ENCODE data around the gene CROT. TPM values are rescaled to one million over a fixed set of nuclear protein-coding genes. Genes with fewer than 3 reads are reported as not detected.

CROT gene
- polyA plus RNA-seq, 2 of the 4 experiments (the other 2 are of a cell fraction): 12.3 to 18.2 TPM

GRCh38 chr7:87427288-87427687, 81.8 kb downstream of the CROT start:
- ChIA-PET CTCF (interaction anchor here (1.2 to 1.3 kb wide), 2 partner anchors 10 to 11 kb away, joined by 3 to 7 read pairs; no protein-coding TSS in a partner anchor), POLR2A (no interaction called here)
- no peak for ATAC-seq

GRCh38 chr7:87432536-87432935, 87.1 kb downstream of the CROT start:
- Histone ChIP-seq H3K4me3 (no peak overlapping the region), H3K4me2 (no peak overlapping the region), H3K27ac (no peak overlapping the region), H3K4me1 (no peaks in the 10 kb centered on the region), H3K9me3 (no peaks in the 10 kb centered on the region)
- ChIA-PET POLR2A (no interaction called here), CTCF (no interaction called here)
- WGBS (ENCODE audit: missing lambda C conversion rate): 3% methylated on average over 2 of the region's 2 CpGs
- TF ChIP-seq HDAC2 (IDR thresholded peaks at IDR 0.05) (no peak), HEYL (CRISPR knock-in tag; IDR thresholded peaks at IDR 0.05) (no peak), FOSB (CRISPR knock-in tag; IDR thresholded peaks at IDR 0.05) (no peak), MAFK (IDR thresholded peaks at IDR 0.05; ENCODE audit: partially characterized antibody) (no peak), HOXB5 (CRISPR knock-in tag; IDR thresholded peaks at IDR 0.05) (no peak), HOXA7 (CRISPR knock-in tag; IDR thresholded peaks at IDR 0.05) (no peak), BHLHE40 (IDR thresholded peaks at IDR 0.05; ENCODE audit: low read depth, low read length) (no peak), TFCP2L1 (CRISPR knock-in tag; IDR thresholded peaks at IDR 0.05) (no peak), JUNB (IDR thresholded peaks at IDR 0.05) (no peak), ESRRA (IDR thresholded peaks at IDR 0.05; ENCODE audit: borderline replicate concordance, low read length) (no peak), NPAS2 (CRISPR knock-in tag; IDR thresholded peaks at IDR 0.05; ENCODE audit: borderline replicate concordance) (no peak), KDM5A (IDR thresholded peaks at IDR 0.05) (no peak), ZC3H11A (IDR thresholded peaks at IDR 0.05) (no peak), HMGXB4 (CRISPR knock-in tag; IDR thresholded peaks at IDR 0.05; ENCODE audit: borderline replicate concordance) (no peak), KDM1A (IDR thresholded peaks at IDR 0.05; ENCODE audit: low read depth) (no peak), NFE2L2 (conservative IDR thresholded peaks at IDR 0.05; ENCODE audit: low read length) (no peak)
- TF ChIP-seq, protein P1, sequence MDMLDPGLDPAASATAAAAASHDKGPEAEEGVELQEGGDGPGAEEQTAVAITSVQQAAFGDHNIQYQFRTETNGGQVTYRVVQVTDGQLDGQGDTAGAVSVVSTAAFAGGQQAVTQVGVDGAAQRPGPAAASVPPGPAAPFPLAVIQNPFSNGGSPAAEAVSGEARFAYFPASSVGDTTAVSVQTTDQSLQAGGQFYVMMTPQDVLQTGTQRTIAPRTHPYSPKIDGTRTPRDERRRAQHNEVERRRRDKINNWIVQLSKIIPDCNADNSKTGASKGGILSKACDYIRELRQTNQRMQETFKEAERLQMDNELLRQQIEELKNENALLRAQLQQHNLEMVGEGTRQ (IDR thresholded peaks at IDR 0.05): no peak
- TF ChIP-seq, protein P2, sequence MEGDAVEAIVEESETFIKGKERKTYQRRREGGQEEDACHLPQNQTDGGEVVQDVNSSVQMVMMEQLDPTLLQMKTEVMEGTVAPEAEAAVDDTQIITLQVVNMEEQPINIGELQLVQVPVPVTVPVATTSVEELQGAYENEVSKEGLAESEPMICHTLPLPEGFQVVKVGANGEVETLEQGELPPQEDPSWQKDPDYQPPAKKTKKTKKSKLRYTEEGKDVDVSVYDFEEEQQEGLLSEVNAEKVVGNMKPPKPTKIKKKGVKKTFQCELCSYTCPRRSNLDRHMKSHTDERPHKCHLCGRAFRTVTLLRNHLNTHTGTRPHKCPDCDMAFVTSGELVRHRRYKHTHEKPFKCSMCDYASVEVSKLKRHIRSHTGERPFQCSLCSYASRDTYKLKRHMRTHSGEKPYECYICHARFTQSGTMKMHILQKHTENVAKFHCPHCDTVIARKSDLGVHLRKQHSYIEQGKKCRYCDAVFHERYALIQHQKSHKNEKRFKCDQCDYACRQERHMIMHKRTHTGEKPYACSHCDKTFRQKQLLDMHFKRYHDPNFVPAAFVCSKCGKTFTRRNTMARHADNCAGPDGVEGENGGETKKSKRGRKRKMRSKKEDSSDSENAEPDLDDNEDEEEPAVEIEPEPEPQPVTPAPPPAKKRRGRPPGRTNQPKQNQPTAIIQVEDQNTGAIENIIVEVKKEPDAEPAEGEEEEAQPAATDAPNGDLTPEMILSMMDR (IDR thresholded peaks at IDR 0.05): no peak
- TF ChIP-seq, protein P3, sequence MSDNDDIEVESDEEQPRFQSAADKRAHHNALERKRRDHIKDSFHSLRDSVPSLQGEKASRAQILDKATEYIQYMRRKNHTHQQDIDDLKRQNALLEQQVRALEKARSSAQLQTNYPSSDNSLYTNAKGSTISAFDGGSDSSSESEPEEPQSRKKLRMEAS (IDR thresholded peaks at IDR 0.05): no peak
- FAIRE-seq (no peak), DNase-seq (ENCODE audit: low read depth in 1 of 2, low spot score in 1 of 2) (no peak), ATAC-seq (no peak)

More at GRCh38 chr7:87427288-87427687, 81.8 kb downstream of the CROT start:
- DNase-seq (ENCODE audit: low read depth in 1 of 2, low spot score in 1 of 2) (no peak), FAIRE-seq (no peak)
- WGBS (ENCODE audit: missing lambda C conversion rate): 28% methylated on average over 3 of the region's 3 CpGs
- Histone ChIP-seq H3K27ac (no peak overlapping the region), H3K4me1 (no peaks in the 10 kb centered on the region), H3K4me2 (no peak overlapping the region), H3K9me3 (no peaks in the 10 kb centered on the region), H3K4me3 (no peak overlapping the region)
- TF ChIP-seq SREBF2 (IDR thresholded peaks at IDR 0.05): no peak
- TF ChIP-seq, protein P1 (IDR thresholded peaks at IDR 0.05): no peak
- TF ChIP-seq POLR2AphosphoS2 (conservative IDR thresholded peaks at IDR 0.05; ENCODE audit: low read length): no peak
- no peak for TF ChIP-seq RFX5 (IDR thresholded peaks at IDR 0.05)
- TF ChIP-seq NFE2L2 (conservative IDR thresholded peaks at IDR 0.05; ENCODE audit: low read length): no peak
- TF ChIP-seq POLR2A (IDR thresholded peaks at IDR 0.05; ENCODE audit: low read length): no peak
- no peak for TF ChIP-seq HOXA7 (CRISPR knock-in tag; IDR thresholded peaks at IDR 0.05)
- no peak for TF ChIP-seq HOXB5 (CRISPR knock-in tag; IDR thresholded peaks at IDR 0.05)
- TF ChIP-seq HEYL (CRISPR knock-in tag; IDR thresholded peaks at IDR 0.05): no peak
